Measurements from ENCODE around the gene N4BP2. TPM values are rescaled to one million over a fixed set of nuclear protein-coding genes. Genes with fewer than 3 reads are reported as not detected.
"Not testable (repeated sequence)": the region's sequence is repeated elsewhere in the genome, so short reads cannot be mapped to it uniquely, and the experiment has no call there.

The N4BP2 gene
- total and polyA plus RNA-seq, 4 donors = 1.8 to 33.6 (median 5.9) TPM

GRCh38 chr4:40130401-40131036 is 73.9 kb downstream of the N4BP2 start:
- no peaks in the 10 kb centered on the region for H3K9me3 ChIP-seq (ENCODE audit: control insufficient read depth in 4 of 4, insufficient read depth in 3 of 4, low read length in 3 of 4)
- H3K27me3 ChIP-seq (ENCODE audit: control insufficient read depth in 3 of 3, insufficient read depth in 3 of 3, low read length in 2 of 3) = no peaks in the 10 kb centered on the region
- H3K27ac ChIP-seq (ENCODE audit: low read depth in 1 of 2, low read length in 1 of 2) = no peak overlapping the region
- H3K36me3 ChIP-seq (ENCODE audit: control insufficient read depth in 4 of 4, insufficient read depth in 4 of 4, low read length in 4 of 4) = peaks cover 0 to 5% (median 4%) of the 10 kb centered on the region in 4 donors
- H3K9ac ChIP-seq (ENCODE audit: insufficient read depth in 1 of 2, low read length in 2 of 2) = no peak overlapping the region
- no peak for TF ChIP-seq CTCF (IDR thresholded peaks at IDR 0.05; ENCODE audit: control extremely low read depth, extremely low read depth)
- ATAC-seq (ENCODE audit: insufficient read depth, low FRiP score) = no peak
- no peaks in the 10 kb centered on the region for H3K4me1 ChIP-seq (ENCODE audit: control insufficient read depth in 5 of 5, insufficient read depth in 5 of 5, low read length in 5 of 5)
- no peak for DNase-seq
- H3K4me3 ChIP-seq = no peak overlapping the region

GRCh38 chr4:40132816-40133215 is 76.2 kb downstream of the N4BP2 start:
- TF ChIP-seq CTCF (IDR thresholded peaks at IDR 0.05; ENCODE audit: control extremely low read depth, extremely low read depth) = no peak
- no peaks in the 10 kb centered on the region for H3K4me1 ChIP-seq (ENCODE audit: control insufficient read depth in 5 of 5, insufficient read depth in 5 of 5, low read length in 5 of 5)
- H3K9ac ChIP-seq (ENCODE audit: insufficient read depth in 1 of 2, low read length in 2 of 2) = no peak overlapping the region
- H3K9me3 ChIP-seq (ENCODE audit: control insufficient read depth in 4 of 4, insufficient read depth in 3 of 4, low read length in 3 of 4) = no peaks in the 10 kb centered on the region
- no peak overlapping the region for H3K4me3 ChIP-seq
- 92 to 98% methylated on average over 1 of the region's 1 CpG for WGBS, 2 donors
- H3K27ac ChIP-seq (ENCODE audit: low read depth in 1 of 2, low read length in 1 of 2) = no peak overlapping the region
- no peak for ATAC-seq (ENCODE audit: insufficient read depth, low FRiP score)
- no peaks in the 10 kb centered on the region for H3K27me3 ChIP-seq (ENCODE audit: control insufficient read depth in 3 of 3, insufficient read depth in 3 of 3, low read length in 2 of 3)
- no peak for DNase-seq
- peaks cover 0 to 12% (median 7%) of the 10 kb centered on the region in 4 donors for H3K36me3 ChIP-seq (ENCODE audit: control insufficient read depth in 4 of 4, insufficient read depth in 4 of 4, low read length in 4 of 4)

GRCh38 chr4:40134206-40134917 is 77.7 kb downstream of the N4BP2 start:
- no peak overlapping the region for H3K4me3 ChIP-seq
- H3K27ac ChIP-seq (ENCODE audit: low read depth in 1 of 2, low read length in 1 of 2) = no peak overlapping the region
- H3K4me1 ChIP-seq (ENCODE audit: control insufficient read depth in 5 of 5, insufficient read depth in 5 of 5, low read length in 5 of 5) = no peaks in the 10 kb centered on the region
- TF ChIP-seq CTCF (IDR thresholded peaks at IDR 0.05; ENCODE audit: control extremely low read depth, extremely low read depth) = no peak
- H3K36me3 ChIP-seq (ENCODE audit: control insufficient read depth in 4 of 4, insufficient read depth in 4 of 4, low read length in 4 of 4) = peaks cover 0 to 18% (median 10%) of the 10 kb centered on the region in 4 donors
- H3K9ac ChIP-seq (ENCODE audit: insufficient read depth in 1 of 2, low read length in 2 of 2) = no peak overlapping the region
- ATAC-seq (ENCODE audit: insufficient read depth, low FRiP score) (no peak), DNase-seq (no peak)
- 92 to 100% methylated on average over 1 of the region's 1 CpG for WGBS, 2 donors
- H3K9me3 ChIP-seq (ENCODE audit: control insufficient read depth in 4 of 4, insufficient read depth in 3 of 4, low read length in 3 of 4) = no peaks in the 10 kb centered on the region
- no peaks in the 10 kb centered on the region for H3K27me3 ChIP-seq (ENCODE audit: control insufficient read depth in 3 of 3, insufficient read depth in 3 of 3, low read length in 2 of 3)

GRCh38 chr4:40136202-40136601 is 79.6 kb downstream of the N4BP2 start:
- H3K27me3 ChIP-seq (ENCODE audit: control insufficient read depth in 3 of 3, insufficient read depth in 3 of 3, low read length in 2 of 3); H3K9ac ChIP-seq (ENCODE audit: insufficient read depth in 1 of 2, low read length in 2 of 2); H3K27ac ChIP-seq (ENCODE audit: low read depth in 1 of 2, low read length in 1 of 2); H3K4me1 ChIP-seq (ENCODE audit: control insufficient read depth in 5 of 5, insufficient read depth in 5 of 5, low read length in 5 of 5); ATAC-seq (ENCODE audit: insufficient read depth, low FRiP score); H3K4me3 ChIP-seq; DNase-seq; H3K9me3 ChIP-seq (ENCODE audit: control insufficient read depth in 4 of 4, insufficient read depth in 3 of 4, low read length in 3 of 4): not testable (repeated sequence)
- H3K36me3 ChIP-seq (ENCODE audit: control insufficient read depth in 4 of 4, insufficient read depth in 4 of 4, low read length in 4 of 4) = peaks cover 0 to 13% (median 6%) of the 10 kb centered on the region in 4 donors
- WGBS, 2 donors = 82 to 100% methylated on average over 9 of the region's 9 CpGs

All from lung (tissue), 12 donors.